Measurements from ENCODE around the gene HBG2.

DNA sequence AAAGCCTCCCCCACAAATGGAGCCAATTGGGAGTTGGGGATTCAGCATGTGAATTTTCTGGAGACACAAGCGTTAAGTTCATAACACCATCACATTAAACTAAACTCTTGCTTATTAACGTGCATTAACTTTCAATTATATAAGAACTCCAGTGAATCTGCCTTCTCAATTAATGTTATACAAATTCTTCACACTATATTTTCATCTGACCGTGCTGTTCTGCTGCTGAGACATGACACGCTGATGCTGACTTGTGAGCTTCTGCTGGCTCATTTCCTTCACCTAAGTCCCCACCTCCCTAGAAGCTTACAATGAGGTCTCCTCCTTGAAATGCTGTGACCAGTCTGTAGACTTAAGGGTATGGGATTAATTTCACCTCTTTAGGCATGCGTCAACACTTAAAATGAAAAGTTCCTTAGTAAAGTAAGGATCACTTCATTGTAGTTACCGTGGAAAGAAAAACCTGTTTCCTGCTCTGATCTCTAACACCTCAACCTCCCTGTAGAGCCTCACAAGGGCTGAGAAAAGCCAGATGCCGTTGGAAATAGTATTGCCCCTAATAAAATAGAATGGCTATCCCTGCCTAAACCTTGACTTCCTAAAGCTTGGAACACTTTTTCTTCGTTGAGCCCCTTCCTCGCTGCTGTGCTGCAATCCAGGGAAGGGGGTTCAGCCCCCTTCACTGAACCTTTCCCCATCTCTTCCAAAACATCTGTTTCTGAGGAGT lies 2.2 kb downstream of the HBG2 start:
- TF ChIP-seq, protein P1, sequence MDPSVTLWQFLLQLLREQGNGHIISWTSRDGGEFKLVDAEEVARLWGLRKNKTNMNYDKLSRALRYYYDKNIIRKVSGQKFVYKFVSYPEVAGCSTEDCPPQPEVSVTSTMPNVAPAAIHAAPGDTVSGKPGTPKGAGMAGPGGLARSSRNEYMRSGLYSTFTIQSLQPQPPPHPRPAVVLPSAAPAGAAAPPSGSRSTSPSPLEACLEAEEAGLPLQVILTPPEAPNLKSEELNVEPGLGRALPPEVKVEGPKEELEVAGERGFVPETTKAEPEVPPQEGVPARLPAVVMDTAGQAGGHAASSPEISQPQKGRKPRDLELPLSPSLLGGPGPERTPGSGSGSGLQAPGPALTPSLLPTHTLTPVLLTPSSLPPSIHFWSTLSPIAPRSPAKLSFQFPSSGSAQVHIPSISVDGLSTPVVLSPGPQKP (IDR thresholded peaks at IDR 0.05; ENCODE audit: borderline replicate concordance, low read depth, low read length), result no peak
- TF ChIP-seq, protein P2, sequence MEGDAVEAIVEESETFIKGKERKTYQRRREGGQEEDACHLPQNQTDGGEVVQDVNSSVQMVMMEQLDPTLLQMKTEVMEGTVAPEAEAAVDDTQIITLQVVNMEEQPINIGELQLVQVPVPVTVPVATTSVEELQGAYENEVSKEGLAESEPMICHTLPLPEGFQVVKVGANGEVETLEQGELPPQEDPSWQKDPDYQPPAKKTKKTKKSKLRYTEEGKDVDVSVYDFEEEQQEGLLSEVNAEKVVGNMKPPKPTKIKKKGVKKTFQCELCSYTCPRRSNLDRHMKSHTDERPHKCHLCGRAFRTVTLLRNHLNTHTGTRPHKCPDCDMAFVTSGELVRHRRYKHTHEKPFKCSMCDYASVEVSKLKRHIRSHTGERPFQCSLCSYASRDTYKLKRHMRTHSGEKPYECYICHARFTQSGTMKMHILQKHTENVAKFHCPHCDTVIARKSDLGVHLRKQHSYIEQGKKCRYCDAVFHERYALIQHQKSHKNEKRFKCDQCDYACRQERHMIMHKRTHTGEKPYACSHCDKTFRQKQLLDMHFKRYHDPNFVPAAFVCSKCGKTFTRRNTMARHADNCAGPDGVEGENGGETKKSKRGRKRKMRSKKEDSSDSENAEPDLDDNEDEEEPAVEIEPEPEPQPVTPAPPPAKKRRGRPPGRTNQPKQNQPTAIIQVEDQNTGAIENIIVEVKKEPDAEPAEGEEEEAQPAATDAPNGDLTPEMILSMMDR (conservative IDR thresholded peaks at IDR 0.05; ENCODE audit: low read depth, low read length), result no peak
- TF ChIP-seq POLR2A (IDR thresholded peaks at IDR 0.05; ENCODE audit: low read depth, low read length) (no peak), CEBPB (IDR thresholded peaks at IDR 0.05; ENCODE audit: low read depth, low read length) (no peak), MAFK (IDR thresholded peaks at IDR 0.05; ENCODE audit: low read depth, low read length) (no peak)

Data from IMR-90 (cell line).